OCI-M2 (cell line): ENCODE data around the gene FAM180A.
"Not testable (repeated sequence)": the region's sequence is repeated elsewhere in the genome, so short reads cannot be mapped to it uniquely, and the experiment has no call there.

ENCODE experiments used
- DNase-seq: peaks from one replicate; lab custom pipeline; 2025; ENCODE audit not compliant: unreplicated experiment; lab: John Stamatoyannopoulos, UW

The FAM180A gene

GRCh38 chr7:135715055-135715522 lies 33.5 kb downstream of the FAM180A start:
- no peak for DNase-seq

- no peak for DNase-seq
Observed at GRCh38 chr7:135714534-135715009, 34.0 kb downstream of the FAM180A start.

- DNase-seq: no peak
Observed at GRCh38 chr7:135713836-135714470, 34.7 kb downstream of the FAM180A start.

GRCh38 chr7:135712796-135713195 lies 35.8 kb downstream of the FAM180A start:
- DNase-seq: no peak

- DNase-seq: no peak
Observed at GRCh38 chr7:135712182-135712782, 36.3 kb downstream of the FAM180A start.

- no peak for DNase-seq
Observed at GRCh38 chr7:135711139-135711469, 37.5 kb downstream of the FAM180A start.

- no peak for DNase-seq
Observed at GRCh38 chr7:135710417-135711138, 38.0 kb downstream of the FAM180A start.

GRCh38 chr7:135709508-135709907 lies 39.1 kb downstream of the FAM180A start:
- DNase-seq: no peak

- DNase-seq: no peak
Observed at GRCh38 chr7:135708041-135708440, 40.6 kb downstream of the FAM180A start.

- DNase-seq: no peak
Observed at GRCh38 chr7:135707570-135707966, 41.0 kb downstream of the FAM180A start.

GRCh38 chr7:135706858-135707569 lies 41.6 kb downstream of the FAM180A start:
- no peak for DNase-seq

GRCh38 chr7:135706038-135706742 lies 42.4 kb downstream of the FAM180A start:
- DNase-seq: no peak

- no peak for DNase-seq
Observed at GRCh38 chr7:135704698-135705097, 43.9 kb downstream of the FAM180A start.

- no peak for DNase-seq
Observed at GRCh38 chr7:135704074-135704473, 44.5 kb downstream of the FAM180A start.

GRCh38 chr7:135697276-135698049 lies 51.1 kb downstream of the FAM180A start:
- DNase-seq: no peak

- no peak for DNase-seq
Observed at GRCh38 chr7:135693558-135693957, 55.1 kb downstream of the FAM180A start.

- DNase-seq: not testable (repeated sequence)
Observed at GRCh38 chr7:135692606-135693005, 56.0 kb downstream of the FAM180A start.

- no peak for DNase-seq
Observed at GRCh38 chr7:135692055-135692454, 56.6 kb downstream of the FAM180A start.

GRCh38 chr7:135690566-135690965 lies 58.0 kb downstream of the FAM180A start:
- no peak for DNase-seq

- no peak for DNase-seq
Observed at GRCh38 chr7:135687466-135687865, 61.1 kb downstream of the FAM180A start.
